EL (cell line): ENCODE results near the gene MAML3.

ENCODE experiments used
- DNase-seq: peaks from one replicate; pipeline ENCODE4 v3.0.0-alpha.2; 2016

The MAML3 gene

GRCh38 chr4:139987502-139987850 lies 166.5 kb downstream of the MAML3 start:
- DNase-seq: no peak

DNA sequence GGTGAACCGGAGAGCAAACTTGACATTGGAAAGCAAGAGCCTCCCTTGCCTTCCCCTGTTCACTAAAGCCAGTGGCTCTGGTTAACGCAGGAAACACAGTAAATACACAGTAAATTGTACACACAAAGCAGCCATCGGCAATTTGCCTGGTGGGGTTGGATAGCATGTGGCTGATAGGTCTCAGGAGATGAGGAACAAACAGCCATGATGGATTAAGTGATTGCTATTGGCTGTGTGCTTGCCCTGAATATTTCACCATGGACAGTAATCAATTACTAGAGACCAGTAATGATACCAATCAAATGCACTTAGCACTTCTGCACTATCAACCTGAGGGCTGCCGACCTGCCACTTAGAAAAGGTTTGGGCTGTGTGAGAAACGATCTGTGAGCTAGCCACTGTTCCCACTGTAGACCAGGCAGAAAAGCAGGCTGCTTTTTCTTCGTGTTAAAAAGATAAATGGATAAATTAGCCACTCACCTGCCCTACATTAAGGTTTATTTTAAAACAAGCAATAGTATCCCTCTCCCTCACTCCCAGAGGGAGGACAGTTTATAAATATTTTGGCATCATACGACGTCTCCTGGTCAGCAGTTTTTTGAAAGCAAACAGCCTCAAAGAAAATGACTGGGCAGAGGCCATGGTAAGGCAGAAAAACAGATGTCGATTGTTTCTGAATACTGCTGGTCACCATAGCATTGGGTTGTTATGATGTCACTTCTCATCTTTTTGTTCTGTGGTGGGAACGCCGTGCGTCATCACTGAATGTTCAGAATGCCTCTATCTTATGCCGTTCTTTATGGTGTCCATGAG lies 167.1 kb downstream of the MAML3 start:
- DNase-seq: no peak

DNA sequence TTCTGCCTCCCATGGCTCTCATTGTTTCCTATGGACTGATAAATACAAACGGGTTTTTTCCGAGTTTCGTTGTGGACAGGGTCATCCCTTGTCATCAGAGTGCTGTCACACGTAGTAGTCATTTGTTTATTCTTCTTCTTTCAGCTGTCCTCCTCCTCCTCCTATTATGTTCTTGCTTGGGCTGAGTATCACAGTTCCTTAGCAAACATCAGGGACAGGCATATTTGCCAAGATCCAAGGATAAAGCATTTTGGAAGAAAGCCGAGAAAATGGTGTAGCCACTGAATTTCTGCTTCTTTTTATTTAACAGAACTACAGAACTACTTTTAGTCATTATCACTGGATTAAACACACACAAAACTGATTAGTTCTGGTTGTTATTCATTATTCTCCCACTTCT lies 167.9 kb downstream of the MAML3 start:
- no peak for DNase-seq

GRCh38 chr4:139985401-139985800 lies 168.6 kb downstream of the MAML3 start:
- no peak for DNase-seq

- DNase-seq: no peak
These were observed 169.5 kb downstream of the MAML3 start for GRCh38 chr4:139984471-139984870.

DNA sequence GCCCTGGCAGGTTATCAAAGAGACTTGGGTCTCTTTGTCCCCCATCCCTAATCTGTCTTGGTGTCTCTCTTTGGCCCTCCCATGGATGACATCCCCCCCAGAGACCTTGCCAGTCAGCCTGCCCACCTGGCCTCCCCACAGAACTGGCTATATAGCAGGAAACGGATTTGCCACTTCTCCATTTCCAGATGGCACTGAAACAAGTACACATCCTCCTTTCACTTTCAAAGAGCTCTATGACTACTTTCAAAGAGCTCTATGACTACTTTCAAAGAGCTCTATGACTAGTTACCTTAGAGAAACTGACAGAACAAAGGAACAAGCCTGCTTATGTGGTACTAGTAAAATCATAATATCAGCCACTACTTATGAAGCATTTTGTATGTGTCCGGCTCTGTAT lies 175.3 kb downstream of the MAML3 start:
- DNase-seq: no peak

GRCh38 chr4:139977838-139978609 lies 176.0 kb downstream of the MAML3 start:
- DNase-seq: no peak

- peak; percentile 24 for DNase-seq
These were observed 178.1 kb downstream of the MAML3 start for GRCh38 chr4:139975830-139976272.

DNA sequence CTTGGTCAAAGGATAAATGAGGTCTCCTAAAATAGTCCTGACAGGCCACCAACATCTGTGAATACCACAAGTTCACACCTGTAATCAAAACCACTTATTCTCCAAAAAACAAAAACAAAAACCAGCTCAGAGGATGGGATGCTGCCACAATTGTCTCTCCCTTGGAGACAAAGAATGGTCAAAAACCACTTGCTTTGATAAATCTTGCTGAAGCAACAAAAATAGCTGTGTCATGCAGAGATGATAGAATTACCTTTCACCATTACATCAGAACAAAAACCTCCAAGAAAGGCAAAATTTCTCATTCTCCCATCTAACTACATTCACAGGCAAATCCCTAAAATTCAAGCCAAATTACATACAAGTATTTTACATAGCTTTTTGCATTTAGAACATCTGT lies 180.4 kb downstream of the MAML3 start:
- DNase-seq: no peak

DNA sequence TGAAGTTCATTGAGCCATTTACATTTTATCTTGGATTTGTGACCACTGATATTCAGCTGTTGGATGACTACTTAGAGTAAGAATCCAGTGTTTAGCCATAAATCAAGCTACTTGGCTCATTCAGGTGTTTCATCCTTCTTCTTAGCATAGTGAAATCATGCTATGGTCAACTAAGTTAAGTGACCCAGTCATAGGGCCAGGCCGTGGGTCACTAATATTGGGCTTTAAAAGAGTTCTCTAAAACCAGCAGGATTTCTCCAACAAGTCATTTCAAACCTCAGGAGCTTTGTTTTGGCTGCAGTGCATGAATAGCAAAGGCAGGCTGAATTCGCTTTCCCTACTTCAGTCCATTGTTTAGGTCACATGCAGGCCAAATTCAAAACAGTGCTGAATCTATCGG lies 181.0 kb downstream of the MAML3 start:
- DNase-seq: no peak

DNA sequence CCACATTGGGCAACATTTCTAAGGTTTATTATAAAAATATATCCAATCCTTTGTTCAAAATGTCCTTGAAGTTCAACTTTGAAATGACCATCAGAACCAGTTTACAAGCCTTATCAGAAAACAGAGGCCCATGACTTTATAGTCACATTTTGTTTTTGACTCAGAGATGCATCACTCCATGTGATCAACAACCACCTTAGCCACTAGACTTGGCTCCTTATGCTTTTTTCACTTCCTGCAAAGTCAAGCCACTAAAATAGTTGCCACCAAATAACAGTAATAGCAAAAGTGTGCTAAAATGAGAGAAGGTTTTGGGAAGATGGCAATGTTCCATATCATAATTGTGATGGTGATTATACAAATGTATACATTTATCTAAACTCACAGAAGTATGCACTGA lies 181.7 kb downstream of the MAML3 start:
- no peak for DNase-seq

GRCh38 chr4:139971111-139971510 lies 182.9 kb downstream of the MAML3 start:
- DNase-seq: no peak

DNA sequence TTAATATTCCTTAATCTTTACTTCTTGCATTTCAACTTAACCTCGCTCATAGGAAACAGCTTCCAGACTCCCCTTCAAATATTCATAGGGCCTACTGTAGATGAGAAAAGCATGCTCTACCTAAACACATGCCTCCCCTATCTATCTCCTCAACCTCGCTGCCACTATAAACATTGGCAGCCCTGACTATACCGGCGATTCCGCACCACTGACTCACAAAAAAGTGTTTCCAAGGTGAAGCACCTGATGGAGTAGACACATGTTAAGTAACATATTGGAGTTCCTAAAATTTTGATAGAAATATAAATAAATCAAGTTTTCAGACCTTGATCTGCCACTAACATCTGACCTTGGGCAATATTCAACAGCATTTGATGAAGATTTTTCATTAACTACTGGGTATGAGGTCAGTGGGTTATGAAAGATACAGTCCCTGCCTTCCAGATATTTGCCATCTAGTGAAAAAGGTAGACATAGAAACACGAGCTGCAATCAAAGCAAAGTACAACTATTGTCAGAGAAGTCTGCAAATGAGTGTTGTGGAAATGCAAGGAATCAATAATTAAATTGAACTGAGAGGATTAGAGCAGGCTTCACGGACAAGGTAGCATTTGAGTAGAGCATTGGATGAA lies 184.2 kb downstream of the MAML3 start:
- DNase-seq: no peak

DNA sequence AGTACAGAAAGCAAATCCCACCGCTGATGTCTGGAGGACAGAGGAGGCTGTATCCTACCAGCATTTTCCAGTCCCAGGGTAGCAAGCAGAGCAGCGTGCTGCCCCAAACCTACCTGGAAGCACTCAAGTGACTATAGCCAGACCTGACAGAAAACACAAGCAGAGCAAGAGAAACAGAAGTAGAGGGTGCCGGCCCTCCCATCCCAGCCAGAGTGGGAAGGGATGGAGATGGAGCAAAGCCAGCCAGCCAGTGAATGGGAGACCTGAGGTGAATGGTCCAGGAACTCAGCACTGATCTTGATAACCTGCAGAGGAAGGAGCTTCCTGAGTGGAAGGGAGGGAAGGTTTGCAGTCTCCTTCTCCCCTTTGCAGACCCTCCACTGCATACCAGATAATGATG lies 185.2 kb downstream of the MAML3 start:
- no peak for DNase-seq

DNA sequence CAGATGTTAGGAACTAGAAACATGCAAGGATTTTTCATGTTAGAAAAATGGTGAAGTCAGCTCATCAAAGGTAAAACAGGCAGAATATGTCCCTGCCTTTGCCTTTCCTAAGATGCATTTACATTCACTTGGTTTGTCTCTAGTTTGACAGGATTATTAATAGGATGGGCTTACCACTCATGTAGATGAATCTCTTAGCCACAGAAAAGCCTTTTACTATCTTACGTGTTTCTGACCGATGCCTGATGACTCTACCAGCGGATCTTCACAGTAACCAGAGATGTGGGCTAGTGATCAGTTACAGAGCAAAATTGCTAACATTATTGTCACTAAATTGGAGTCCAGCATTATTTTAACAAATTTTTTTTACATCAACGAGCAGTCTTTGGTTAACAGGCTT lies 187.6 kb downstream of the MAML3 start:
- no peak for DNase-seq

- DNase-seq: no peak
These were observed 188.2 kb downstream of the MAML3 start for GRCh38 chr4:139965789-139966188.

DNA sequence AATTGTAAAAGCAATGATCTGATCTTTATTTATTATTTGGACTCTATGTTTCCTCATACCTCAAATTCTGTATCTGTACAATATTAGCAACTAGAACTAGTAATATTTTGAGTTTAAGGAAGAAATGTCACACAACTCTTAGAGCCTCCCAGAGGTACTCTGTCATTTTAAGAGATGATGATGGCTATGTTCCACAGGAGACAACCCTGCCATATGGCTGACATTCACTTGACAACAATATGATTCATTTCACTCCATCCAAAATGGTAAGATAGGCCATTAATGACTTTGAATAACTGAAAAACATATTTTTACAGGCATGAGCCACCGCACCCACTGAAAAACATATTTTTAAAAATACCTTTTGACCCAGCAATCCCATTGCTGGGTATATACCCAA lies 190.3 kb downstream of the MAML3 start:
- DNase-seq: no peak

DNA sequence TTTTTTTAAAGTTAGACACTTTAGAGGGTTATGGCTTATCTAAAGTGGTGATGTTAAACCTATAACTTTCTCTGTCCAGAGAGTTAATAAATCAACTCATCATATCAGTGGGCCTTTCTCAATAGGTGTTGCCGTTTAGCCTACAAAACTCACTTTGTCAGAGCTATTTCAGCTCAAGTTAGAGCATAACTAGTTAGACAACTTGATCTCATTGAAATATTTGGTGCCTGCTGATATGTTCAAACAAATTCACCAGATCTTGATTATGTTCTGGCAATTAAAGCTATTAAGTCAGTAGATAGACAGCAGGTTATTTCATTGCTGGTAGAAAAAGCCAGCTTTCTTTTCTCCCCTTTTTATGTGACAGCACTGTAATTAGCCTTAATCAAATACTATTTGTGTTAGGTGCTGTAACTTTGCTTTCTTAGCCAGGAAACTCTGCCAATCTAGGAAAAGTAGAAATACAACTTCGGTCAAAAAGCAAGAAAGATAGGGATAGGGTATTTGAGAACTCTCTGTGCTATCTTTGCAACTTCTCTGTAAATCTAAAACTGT lies 191.8 kb downstream of the MAML3 start:
- no peak for DNase-seq

GRCh38 chr4:139961344-139961946 lies 192.5 kb downstream of the MAML3 start:
- DNase-seq: no peak

- no peak for DNase-seq
These were observed 194.6 kb downstream of the MAML3 start for GRCh38 chr4:139959396-139959795.

- no peak for DNase-seq
These were observed 195.3 kb downstream of the MAML3 start for GRCh38 chr4:139958739-139959098.

DNA sequence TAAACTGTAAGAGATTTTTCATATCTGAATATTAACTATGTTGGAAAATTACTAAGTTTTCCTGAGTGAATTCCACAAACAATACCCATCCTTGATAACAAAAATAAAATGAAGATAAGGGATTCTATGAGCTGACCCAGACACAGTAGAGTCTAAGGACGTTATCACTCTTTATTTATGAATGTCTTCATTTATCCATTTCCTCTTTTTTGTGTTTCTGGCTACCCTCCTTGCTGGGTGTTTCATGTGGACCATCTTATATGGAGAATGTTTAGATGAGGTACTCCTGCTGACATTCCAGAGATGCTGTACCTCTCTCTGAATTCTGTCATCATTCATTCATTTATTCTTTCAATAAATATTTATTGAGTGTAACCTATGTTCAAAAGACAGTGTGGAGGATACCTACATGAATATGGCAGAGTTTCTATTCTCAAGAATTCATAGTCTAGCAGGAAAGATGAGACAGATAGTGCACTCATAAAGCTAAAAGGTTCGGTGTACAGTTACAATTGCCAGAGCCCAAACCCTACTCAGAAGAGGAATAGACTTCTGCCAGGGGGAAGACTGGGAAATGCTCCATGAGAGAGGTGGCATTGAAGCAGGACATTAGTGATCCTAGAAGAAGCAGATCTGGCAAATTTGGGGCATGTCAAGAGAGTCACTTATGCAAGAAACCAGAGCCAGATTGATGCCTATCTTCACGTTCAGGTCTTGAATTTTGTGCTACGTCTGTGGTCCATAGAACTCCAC lies 195.8 kb downstream of the MAML3 start:
- DNase-seq: no peak

GRCh38 chr4:139957065-139957464 lies 196.9 kb downstream of the MAML3 start:
- no peak for DNase-seq
